BJ (cell line): Measurements from ENCODE around the gene DENND4B. TPM values are rescaled to one million over a fixed set of nuclear protein-coding genes. Genes with fewer than 3 reads are reported as not detected.

Experiments
- CTCF ChIA-PET: fragments of 350-600 bp; formaldehyde crosslinking; extraction: SDS; loops from one replicate; lab custom pipeline; 2021; ENCODE audit warnings: antibody characterized with exemption, inconsistent platforms; lab: Yijun Ruan, JAX
- POLR2A ChIA-PET: fragments of 300-600 bp; sonication (Branson Sonifier 250); formaldehyde crosslinking; extraction: SDS; loops from one replicate; lab custom pipeline; 2021; ENCODE audit warnings: antibody characterized with exemption; lab: Charles Lee
- DNase-seq: peaks from one replicate; pipeline ENCODE4 v3.0.0-alpha.2; 2011; ENCODE audit warnings: low read depth
- H3K27me3 ChIP-seq: 2 replicates; pipeline ENCODE4 v1.6.0; 2011; ENCODE audit warnings: low read length; ENCODE audit not compliant: control insufficient read depth, insufficient read depth
- H3K36me3 ChIP-seq: 2 replicates; pipeline ENCODE4 v1.5.1; 2011; ENCODE audit warnings: low read length; ENCODE audit not compliant: control insufficient read depth, insufficient read depth
- H3K4me3 ChIP-seq: 2 replicates; pipeline ENCODE4 v1.5.1; 2011; ENCODE audit warnings: low read depth, mild to moderate bottlenecking, control low read depth, low read length
- CTCF ChIP-seq: IDR thresholded peaks from 2 replicates; pipeline ENCODE4 v1.5.1; 2011; ENCODE audit warnings: low read depth, mild to moderate bottlenecking, control low read depth, inconsistent platforms, low read length, moderate library complexity; ENCODE audit not compliant: insufficient read depth
- polyA plus RNA-seq: library from polyadenylated mRNA; depleted of rRNA; stranded (reverse); fragments of >200 nt; gene quantifications from 2 replicates; pipeline ENCODE4 v1.2.3, GENCODE V29; 2011

The DENND4B gene
- polyA plus RNA-seq, 1 experiment, result 17.6 TPM

- ChIA-PET POLR2A (no interaction called here), CTCF (interaction anchor here (0.7 kb wide), 1 partner anchor 9 kb away, joined by 3 read pairs; no protein-coding TSS in a partner anchor)
- Histone ChIP-seq H3K27me3 (no peaks in the 10 kb centered on the region), H3K4me3 (no peak overlapping the region), H3K36me3 (peaks cover 45% of the 10 kb centered on the region)
- DNase-seq, result no peak
- no peak for TF ChIP-seq CTCF
These were observed 9.2 kb downstream of the DENND4B start for GRCh38 chr1:153937331-153937730.

- no peak for TF ChIP-seq CTCF
- DNase-seq, result no peak
- Histone ChIP-seq H3K4me3 (no peak overlapping the region), H3K27me3 (no peaks in the 10 kb centered on the region), H3K36me3 (peaks cover 45% of the 10 kb centered on the region)
- POLR2A ChIA-PET, result no interaction called here
- CTCF ChIA-PET, result no interaction called here
These were observed 10.3 kb downstream of the DENND4B start for GRCh38 chr1:153936011-153936802.

- no peak overlapping the region for H3K4me3 ChIP-seq
- H3K36me3 ChIP-seq, result peaks cover 42% of the 10 kb centered on the region
- ChIA-PET POLR2A (no interaction called here), CTCF (interaction anchor here (0.7 to 1.5 kb wide), 2 partner anchors 11 kb away, joined by 3 to 5 read pairs; partner anchors contain the start of genes DENND4B and GATAD2B)
- TF ChIP-seq CTCF, result no peak
- no peaks in the 10 kb centered on the region for H3K27me3 ChIP-seq
- no peak for DNase-seq
These were observed 11.8 kb downstream of the DENND4B start for GRCh38 chr1:153934746-153935145.

- TF ChIP-seq CTCF, result no peak
- H3K4me3 ChIP-seq, result no peak overlapping the region
- ChIA-PET CTCF (interaction anchor here (0.7 to 1.5 kb wide), 2 partner anchors 10 to 12 kb away, joined by 3 to 5 read pairs; partner anchors contain the start of genes DENND4B and GATAD2B), POLR2A (no interaction called here)
- peaks cover 42% of the 10 kb centered on the region for H3K36me3 ChIP-seq
- no peak for DNase-seq
- H3K27me3 ChIP-seq, result no peaks in the 10 kb centered on the region
These were observed 12.6 kb downstream of the DENND4B start for GRCh38 chr1:153933955-153934354.

GRCh38 chr1:153933430-153933829, 13.1 kb downstream of the DENND4B start:
- peaks cover 42% of the 10 kb centered on the region for H3K36me3 ChIP-seq
- CTCF ChIA-PET, result interaction anchor here (1.5 kb wide), 1 partner anchor 10 kb away, joined by 5 read pairs; the partner anchor contains the start of gene GATAD2B
- POLR2A ChIA-PET, result no interaction called here
- H3K27me3 ChIP-seq, result no peaks in the 10 kb centered on the region
- TF ChIP-seq CTCF, result no peak
- H3K4me3 ChIP-seq, result no peak overlapping the region
- no peak for DNase-seq
